HG03575 (cell line): ENCODE results near the gene STMP1.

Experiments
- ATAC-seq: cut with Tn5 transposase; IDR thresholded peaks from one replicate; pipeline ENCODE4 v1.9.1; 2021; ENCODE audit not compliant: unreplicated experiment, insufficient number of reproducible peaks, low FRiP score; ENCODE audit errors: extremely low read depth

STMP1 gene

DNA sequence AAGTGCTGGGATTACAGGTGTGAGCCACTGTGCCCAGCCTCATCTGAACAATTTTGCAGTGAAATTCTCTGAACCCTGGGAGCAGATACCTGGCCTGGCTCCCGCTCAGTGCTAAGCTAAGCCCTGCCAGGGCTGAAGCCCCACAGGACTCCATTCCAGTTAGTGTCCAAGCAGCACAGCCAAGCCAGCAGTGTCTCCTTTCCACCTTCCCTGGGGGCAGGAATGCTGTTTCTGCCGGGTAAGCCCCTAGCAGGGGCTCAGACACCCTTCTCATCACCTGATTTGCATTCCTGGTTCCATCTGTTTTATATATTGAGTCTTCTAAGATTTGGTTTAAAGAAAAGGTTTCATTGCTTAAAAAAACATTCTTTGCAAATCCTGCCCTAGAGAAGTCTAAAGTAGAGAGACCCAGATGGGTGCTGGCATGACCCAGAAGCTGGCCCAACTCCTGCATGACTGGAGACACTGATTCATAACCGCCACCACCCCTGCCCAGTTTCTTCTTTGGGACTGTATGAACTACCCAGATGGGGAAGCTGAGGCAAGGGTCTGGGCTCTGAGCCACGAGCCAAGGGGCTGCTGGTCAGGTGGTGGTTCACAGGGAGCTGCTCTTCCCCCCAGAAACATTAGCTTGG lies 51.6 kb downstream of the STMP1 start:
- no peak for ATAC-seq

DNA sequence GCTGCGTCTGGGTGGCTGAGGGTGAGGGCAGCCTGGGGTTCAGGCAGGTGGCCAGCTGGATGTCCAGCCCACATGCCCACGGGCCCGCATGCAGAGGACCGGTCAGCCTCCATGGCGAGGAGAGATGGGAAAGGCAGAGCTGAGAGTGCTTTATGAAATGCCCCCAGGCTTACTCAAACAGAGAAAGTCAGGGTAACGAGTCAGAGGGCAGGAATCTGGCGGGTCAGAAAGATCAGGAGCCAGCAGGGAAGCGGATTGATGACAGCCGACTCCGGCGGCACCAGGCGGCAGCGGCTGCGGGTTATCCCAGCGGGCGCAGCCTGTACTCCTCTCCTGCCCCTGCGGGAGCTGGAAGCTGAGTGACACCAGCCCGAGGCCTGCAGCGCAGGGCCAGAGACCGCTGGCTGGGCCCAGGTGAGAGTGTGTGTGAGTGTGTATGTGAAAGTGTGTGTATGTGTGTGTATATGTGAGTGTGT lies 52.3 kb downstream of the STMP1 start:
- no peak for ATAC-seq

DNA sequence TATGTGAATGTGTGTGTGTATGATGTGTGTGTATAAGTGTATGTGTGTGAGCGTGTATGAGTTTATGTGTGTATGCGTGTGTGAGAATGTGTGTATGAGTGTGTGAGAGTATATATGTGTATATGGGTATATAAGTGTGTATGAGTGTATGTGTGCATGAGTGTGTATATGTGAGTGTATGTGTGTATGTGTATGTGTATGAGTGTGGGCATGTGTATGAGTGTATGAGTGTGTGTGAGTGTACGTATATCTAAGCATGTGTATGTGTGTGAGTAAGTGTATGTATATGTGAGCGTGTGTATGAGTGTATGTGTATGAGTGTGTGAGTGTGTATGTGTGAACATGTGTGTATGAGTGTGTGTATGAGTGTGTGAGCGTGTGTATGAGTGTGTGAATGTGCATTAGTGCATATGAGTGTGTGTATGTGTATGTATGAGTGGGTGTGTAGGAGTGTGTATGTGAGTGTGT lies 52.8 kb downstream of the STMP1 start:
- no peak for ATAC-seq

DNA sequence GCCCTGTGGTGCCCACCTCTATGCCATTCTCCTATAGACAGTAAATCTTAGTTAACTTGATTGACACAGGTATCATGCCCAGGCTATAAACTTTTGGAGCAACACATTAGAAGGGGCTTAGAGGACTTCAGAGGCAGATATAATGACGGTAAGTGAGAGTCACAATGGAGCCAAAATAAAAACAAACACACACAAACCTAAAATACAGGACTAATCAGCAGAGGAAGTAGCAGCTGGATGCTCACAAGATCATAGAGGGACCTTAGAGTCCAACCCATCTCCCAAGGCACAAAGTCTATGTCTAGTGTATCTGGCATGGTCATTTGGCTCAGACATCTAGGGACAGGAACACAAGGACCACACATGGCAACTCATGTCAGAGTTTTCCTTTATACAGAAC lies 53.4 kb downstream of the STMP1 start:
- no peak for ATAC-seq

DNA sequence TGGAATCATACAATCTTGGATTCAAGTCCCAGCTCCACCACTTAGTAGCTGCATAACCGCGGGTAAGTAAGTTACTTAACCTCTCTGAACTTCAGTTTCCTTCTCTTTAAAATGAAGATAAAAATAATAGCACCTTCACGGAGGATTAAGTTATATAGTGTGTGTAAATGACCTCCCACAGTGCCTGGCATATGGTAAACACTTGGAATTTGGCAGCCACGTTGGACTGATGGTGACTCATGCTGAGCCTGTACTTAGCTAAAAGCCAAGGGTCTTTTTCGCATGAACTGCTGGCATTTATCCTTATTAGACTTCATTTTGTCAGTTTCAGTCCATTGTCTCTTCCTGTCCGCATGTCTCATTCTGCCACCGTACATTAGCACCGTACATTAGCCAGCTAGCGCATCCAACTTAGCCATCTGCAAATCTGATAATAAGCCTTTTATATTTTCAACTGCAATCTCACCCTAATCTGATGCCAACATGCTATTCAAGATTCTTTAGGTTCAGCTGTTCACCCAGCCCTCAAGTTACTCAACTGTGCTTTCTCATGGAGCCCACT lies 54.4 kb downstream of the STMP1 start:
- ATAC-seq, result no peak

DNA sequence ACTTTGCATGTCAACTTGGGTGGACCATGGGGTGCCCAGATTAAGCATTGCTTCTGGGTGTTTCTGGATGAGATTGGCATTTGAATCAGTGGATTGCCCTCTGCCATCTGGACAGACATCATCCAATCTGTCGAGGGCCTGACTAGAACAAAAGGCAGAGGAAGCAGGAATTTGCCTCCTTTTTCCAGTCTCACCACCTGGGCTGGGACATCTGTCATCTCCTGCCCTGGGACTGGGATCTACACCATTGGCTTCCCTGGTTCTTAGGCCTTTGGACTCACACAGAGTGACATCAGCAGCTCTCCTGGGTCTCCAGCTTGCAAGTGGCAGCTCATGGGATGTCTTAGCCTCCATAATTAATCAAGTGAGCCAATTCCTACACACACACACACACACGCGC lies 55.4 kb downstream of the STMP1 start:
- ATAC-seq, result no peak

DNA sequence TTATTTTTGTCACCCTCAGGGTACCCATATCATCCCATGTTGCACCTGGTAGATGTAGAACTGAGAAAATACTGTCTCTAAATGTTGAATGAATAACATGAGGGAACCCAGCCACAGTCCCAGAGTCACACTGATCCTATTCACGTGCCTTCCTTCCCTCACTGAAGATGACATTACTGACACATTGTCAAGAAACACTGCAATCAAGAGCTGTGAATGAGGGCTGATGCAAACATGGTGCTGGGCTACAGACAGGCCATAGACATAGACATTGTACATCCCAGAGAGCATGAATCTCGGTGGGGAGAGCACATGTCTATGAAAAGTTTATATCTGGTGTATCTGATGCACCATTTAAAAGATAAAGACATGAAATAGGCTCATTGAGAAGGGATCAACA lies 55.9 kb downstream of the STMP1 start:
- ATAC-seq, result no peak

DNA sequence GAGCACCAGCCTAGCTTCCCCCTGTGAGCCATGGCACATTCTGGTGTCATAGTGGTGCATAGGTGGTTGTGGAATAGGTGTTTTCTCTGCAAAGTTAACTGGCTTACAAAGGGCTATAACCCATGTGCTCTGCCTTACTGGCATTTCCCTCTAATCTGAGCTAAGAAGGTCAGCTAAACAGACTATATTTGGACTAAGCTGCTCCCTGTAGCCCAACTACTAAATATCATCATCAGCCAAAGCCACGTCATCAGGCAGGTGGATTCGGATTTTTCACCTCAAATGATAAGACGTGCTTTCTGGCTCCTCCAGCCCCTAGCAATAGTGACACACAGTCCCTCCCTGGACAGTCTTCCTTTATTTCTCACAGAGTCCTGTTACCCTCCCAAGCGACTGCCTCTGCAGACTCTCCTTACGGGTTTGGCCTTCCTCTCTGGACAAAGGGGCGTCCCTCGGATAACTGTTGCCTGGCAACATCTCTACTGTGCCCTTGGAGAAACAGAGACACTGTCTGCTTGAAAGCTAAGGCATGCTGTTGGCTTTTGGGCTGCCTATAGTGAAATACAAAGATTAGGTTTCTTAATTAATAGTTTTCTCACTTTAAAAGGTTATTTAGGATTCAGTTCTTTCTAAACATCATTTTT lies 56.6 kb downstream of the STMP1 start:
- ATAC-seq, result no peak

DNA sequence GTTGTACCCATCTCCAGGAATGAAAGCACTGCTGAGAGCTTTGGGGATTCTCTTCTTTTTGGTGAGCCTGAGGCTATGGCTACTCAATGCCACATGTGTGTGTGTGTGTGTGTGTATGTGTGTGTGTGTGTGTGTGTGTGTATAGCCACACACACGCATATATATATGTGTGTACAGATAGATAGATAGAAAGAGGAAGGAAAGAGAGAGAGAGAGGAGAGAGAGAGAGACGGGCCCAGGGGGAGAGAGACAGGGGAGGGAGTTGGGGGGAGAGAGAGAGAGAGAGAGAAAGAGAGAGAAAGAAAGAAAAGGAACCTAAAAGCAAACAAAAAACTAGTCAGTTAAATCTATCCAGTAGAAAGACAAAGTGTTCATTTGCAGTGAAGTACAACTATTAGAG lies 57.4 kb downstream of the STMP1 start:
- no peak for ATAC-seq

DNA sequence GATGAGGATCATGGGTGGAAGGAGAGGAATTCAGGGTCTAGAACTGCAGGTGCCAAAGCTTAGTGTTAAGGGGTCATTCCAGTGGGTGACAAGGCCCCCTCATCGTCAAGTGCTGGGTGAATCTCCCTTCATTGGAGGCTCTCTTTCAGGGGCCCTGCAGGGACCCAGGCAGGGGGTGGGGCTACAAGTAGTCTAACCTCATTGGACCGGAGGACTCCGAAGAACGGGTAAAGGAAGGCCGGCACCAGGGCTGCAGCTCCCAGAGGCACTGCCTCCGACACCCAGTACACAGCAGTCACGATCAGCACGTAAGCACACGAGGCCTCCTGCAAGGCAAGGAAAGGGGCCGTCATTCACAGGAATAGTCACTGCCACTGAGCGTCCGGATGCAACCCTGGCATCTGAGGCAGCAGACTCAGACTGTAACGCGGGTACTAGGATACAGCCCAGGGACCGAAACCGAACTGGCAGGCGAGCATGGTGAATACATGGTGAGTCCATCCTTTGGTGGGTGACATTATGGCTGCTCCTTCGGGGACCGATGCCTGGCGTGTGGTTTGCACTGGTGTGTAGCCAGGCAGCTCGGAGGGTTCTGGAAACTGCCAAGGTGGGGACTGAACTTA lies 59.0 kb downstream of the STMP1 start:
- ATAC-seq, result no peak

DNA sequence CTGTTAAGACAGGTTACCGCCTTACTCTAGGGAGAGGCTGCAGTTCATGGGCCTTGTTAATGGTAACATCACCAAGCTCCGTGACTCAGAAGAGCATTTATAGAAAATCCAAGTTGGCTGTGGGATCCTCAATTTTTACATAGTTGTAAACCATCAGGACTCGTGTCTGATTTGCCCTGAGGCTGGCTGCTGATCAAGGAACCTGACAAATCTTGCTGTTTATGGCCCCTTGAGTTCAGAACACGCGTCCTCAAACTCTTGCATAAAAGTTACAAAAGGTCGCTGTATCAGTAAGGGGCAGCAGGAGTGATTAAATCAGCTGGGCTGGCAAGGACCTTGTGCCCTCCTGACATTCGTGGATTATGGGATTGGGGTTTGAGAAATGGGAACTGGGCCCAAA lies 61.1 kb downstream of the STMP1 start:
- no peak for ATAC-seq
